KMS-11 (cell line): ENCODE measurements around the gene DDX19B.

Experiments used
- H2AFZ ChIP-seq: fragments of 200-600 bp; sonication (generic); 2 replicates; pipeline ENCODE4 v1.6.1; 2016; ENCODE audit warnings: antibody characterized with exemption, mixed run types, low read depth
- H3K27ac ChIP-seq: fragments of 200-600 bp; sonication (generic); 2 replicates; pipeline ENCODE4 v1.6.1; 2016; ENCODE audit warnings: mild to moderate bottlenecking, mixed run types
- H3K27me3 ChIP-seq: fragments of 200-600 bp; sonication (generic); 2 replicates; pipeline ENCODE4 v1.6.1; 2017; ENCODE audit warnings: mild to moderate bottlenecking, low read depth, mixed run types, moderate library complexity; ENCODE audit not compliant: insufficient read depth
- H3K36me3 ChIP-seq: fragments of 200-600 bp; sonication (generic); 2 replicates; pipeline ENCODE4 v1.6.1; 2017; ENCODE audit warnings: mild to moderate bottlenecking, mixed run types; ENCODE audit not compliant: insufficient read depth
- H3K4me1 ChIP-seq: fragments of 200-600 bp; sonication (generic); 2 replicates; pipeline ENCODE4 v1.6.1; 2016; ENCODE audit warnings: mild to moderate bottlenecking, low read depth, mixed run types; ENCODE audit not compliant: poor library complexity, severe bottlenecking
- H3K4me2 ChIP-seq: fragments of 200-600 bp; sonication (generic); 2 replicates; pipeline ENCODE4 v1.7.0; 2016; ENCODE audit warnings: mild to moderate bottlenecking, mixed run types
- H3K4me3 ChIP-seq: fragments of 200-600 bp; sonication (generic); IDR thresholded peaks from 2 replicates; pipeline ENCODE4 v1.6.1; 2017; ENCODE audit warnings: low read depth, low read length, mixed read lengths; ENCODE audit not compliant: insufficient read depth
- H3K79me2 ChIP-seq: fragments of 200-600 bp; sonication (generic); 2 replicates; pipeline ENCODE4 v1.6.1; 2016; ENCODE audit warnings: low read depth, mixed run types; ENCODE audit not compliant: insufficient read depth
- H3K9ac ChIP-seq: fragments of 200-600 bp; sonication (generic); 2 replicates; pipeline ENCODE4 v1.6.1; 2016; ENCODE audit warnings: mild to moderate bottlenecking, mixed run types
- H4K20me1 ChIP-seq: fragments of 200-600 bp; sonication (generic); 2 replicates; pipeline ENCODE4 v1.6.1; 2016; ENCODE audit warnings: mild to moderate bottlenecking, mixed run types; ENCODE audit not compliant: insufficient read depth
- TF ChIP-seq, protein P1 (sequence below): fragments of 200-600 bp; sonication (generic); conservative IDR thresholded peaks from 2 replicates; pipeline ENCODE4 v1.6.1; 2017; ENCODE audit warnings: low read depth, mild to moderate bottlenecking, antibody characterized with exemption, low read length, moderate library complexity, mixed read lengths

Gene DDX19B

DNA sequence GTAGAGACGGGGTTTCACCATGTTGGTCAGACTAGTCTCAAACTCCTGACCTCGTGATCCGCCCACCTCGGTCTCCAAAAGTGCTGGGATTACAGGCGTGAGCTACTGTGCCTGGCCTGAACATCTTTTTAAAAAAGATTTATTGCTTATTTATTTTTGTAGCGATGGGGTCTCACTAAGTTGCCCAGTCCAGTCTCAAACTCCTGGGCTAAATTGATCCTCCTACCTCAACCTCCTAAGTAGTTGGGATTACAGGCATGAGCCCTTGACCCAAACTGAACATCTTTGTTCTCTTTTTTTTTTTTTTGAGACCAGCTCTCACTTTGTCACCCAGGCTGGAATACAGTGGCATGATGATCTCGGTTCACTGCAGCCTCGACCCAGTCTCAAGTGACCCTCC is 75.2 kb downstream of the DDX19B start:
- Histone ChIP-seq H3K4me1 (peaks cover 30% of the 10 kb centered on the region), H3K79me2 (peaks cover 24% of the 10 kb centered on the region), H2AFZ (no peak overlapping the region), H3K4me2 (no peak overlapping the region), H4K20me1 (no peaks in the 10 kb centered on the region), H3K27me3 (no peaks in the 10 kb centered on the region), H3K4me3 (no peak overlapping the region), H3K27ac (no peak overlapping the region), H3K9ac (no peak overlapping the region), H3K36me3 (no peaks in the 10 kb centered on the region; the same call in 1 of the 2 replicates)
- TF ChIP-seq, protein P1, sequence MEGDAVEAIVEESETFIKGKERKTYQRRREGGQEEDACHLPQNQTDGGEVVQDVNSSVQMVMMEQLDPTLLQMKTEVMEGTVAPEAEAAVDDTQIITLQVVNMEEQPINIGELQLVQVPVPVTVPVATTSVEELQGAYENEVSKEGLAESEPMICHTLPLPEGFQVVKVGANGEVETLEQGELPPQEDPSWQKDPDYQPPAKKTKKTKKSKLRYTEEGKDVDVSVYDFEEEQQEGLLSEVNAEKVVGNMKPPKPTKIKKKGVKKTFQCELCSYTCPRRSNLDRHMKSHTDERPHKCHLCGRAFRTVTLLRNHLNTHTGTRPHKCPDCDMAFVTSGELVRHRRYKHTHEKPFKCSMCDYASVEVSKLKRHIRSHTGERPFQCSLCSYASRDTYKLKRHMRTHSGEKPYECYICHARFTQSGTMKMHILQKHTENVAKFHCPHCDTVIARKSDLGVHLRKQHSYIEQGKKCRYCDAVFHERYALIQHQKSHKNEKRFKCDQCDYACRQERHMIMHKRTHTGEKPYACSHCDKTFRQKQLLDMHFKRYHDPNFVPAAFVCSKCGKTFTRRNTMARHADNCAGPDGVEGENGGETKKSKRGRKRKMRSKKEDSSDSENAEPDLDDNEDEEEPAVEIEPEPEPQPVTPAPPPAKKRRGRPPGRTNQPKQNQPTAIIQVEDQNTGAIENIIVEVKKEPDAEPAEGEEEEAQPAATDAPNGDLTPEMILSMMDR: no peak

DNA sequence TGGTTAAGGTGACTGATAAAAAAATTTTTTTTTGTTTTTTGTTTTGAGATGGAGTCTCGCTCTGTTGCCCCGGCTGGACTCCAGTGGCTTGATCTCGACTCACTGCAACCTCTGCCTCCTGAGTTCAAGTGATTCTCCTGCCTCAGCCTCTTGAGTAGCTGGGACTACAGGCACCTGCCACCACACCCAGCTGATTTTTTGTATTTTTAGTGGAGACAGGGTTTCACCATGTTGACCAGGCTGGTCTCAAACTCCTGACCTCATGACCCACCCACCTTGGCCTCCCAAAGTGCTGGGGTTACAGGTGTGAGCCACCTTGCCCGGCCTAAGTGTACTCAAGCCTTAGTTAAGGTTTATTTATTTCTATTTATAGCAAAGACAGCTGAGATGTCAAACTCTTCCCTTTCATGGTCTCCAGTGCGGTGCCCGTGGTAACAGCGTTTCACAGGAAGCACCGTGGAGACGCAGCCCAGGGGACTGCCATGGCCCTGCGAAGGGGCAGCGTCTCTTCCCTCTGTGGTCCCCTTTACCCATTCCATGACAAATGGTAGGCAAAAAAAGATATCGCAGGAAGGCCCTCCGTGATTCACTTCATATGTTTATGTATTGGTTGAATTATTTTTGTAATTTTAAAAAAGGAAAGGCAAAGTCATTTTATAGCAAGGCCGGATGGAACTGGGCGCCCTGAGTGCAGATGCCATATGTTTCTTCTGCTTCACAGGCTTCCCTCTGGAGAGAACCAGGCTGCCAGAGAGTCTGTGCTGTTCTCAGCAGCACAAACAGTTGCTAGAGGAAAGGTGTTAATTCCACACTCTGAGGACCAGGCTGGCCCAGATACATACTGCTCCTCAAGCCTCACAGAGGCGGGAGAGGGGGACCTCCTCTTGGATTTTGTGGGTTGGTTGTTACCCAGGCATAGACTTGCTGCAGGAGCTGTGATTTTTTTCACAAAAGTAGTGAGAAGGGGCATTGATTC is 76.9 kb downstream of the DDX19B start:
- H2AFZ ChIP-seq: no peak overlapping the region
- H3K27ac ChIP-seq: peak overlapping the region; percentile 13; the same call in 1 of the 2 replicates
- peaks cover 24% of the 10 kb centered on the region for H3K4me1 ChIP-seq
- H3K9ac ChIP-seq: no peak overlapping the region
- H4K20me1 ChIP-seq: no peaks in the 10 kb centered on the region
- H3K79me2 ChIP-seq: peaks cover 41% of the 10 kb centered on the region
- no peak overlapping the region for H3K4me3 ChIP-seq
- H3K36me3 ChIP-seq: no peaks in the 10 kb centered on the region
- no peak overlapping the region for H3K4me2 ChIP-seq
- H3K27me3 ChIP-seq: no peaks in the 10 kb centered on the region
- TF ChIP-seq, protein P1: no peak

DNA sequence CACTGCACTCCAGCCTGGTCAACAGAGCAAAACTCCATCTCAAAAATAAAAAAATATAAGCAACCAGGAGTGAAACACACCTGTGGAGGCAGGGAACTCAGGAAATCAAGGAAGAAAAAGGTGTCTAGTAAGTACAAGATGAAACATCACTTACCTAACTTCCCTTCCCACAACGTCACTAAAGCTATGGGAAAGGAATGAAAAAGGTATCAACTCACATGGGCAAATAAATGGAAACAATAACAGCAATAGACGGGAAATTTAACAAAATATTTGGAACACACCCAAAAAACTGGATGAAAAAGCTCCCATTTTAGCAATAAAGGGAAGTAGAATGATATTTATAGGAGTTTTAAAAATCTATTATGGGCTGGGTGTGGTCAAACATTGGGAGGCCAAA is 78.8 kb downstream of the DDX19B start:
- Histone ChIP-seq H4K20me1 (no peaks in the 10 kb centered on the region), H3K4me3 (no peak overlapping the region), H3K4me1 (peaks cover 32% of the 10 kb centered on the region), H3K79me2 (peaks cover 44% of the 10 kb centered on the region), H3K36me3 (no peaks in the 10 kb centered on the region), H2AFZ (no peak overlapping the region), H3K27ac (no peak overlapping the region), H3K4me2 (no peak overlapping the region), H3K27me3 (no peaks in the 10 kb centered on the region), H3K9ac (no peak overlapping the region)
- TF ChIP-seq, protein P1: no peak

DNA sequence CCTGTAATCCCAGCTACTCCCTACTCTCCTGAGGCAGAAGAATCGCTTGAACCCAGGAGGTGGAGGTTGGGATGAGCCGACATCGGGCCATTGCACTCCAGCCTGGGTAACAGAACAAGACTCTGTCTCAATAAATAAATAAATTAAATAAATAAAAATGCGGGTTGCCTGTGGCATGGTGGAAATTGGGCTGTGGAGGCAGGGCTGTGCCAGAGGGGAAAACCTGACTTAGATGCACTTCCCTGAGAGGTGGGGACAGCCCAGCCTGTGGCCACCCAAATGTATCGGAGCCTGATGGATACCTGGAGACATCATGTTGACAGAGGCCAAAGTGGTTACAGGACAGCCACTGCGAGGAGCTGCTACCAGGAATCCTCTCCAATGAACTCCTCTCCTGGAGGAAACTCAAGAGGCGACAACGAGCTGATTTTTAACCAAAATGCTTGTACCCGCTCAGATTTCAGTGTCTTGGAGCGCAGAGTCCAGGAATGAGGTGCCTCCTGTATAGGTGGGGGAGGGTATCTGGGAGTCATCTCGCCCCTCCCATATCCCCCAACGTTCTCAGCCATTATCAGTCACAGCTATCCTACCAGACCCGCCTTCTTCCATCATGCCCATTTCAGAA is 80.0 kb downstream of the DDX19B start:
- no peaks in the 10 kb centered on the region for H4K20me1 ChIP-seq
- no peaks in the 10 kb centered on the region for H3K36me3 ChIP-seq
- H3K27ac ChIP-seq: 0 out of 2 replicates have a peak overlapping the region, but pooled peaks have one; percentile 94
- peak overlapping the region; percentile 65 for H3K4me2 ChIP-seq
- no peak overlapping the region for H3K9ac ChIP-seq
- no peak overlapping the region for H2AFZ ChIP-seq
- no peak overlapping the region for H3K4me3 ChIP-seq
- H3K79me2 ChIP-seq: peaks cover 44% of the 10 kb centered on the region
- peaks cover 32% of the 10 kb centered on the region for H3K4me1 ChIP-seq
- no peaks in the 10 kb centered on the region for H3K27me3 ChIP-seq
- TF ChIP-seq, protein P1: no peak
